DOHH2 (cell line): ENCODE data around the gene CD9.

Experiments
- H3F3A ChIP-seq: fragments of 200-600 bp; sonication (generic), shearing (Covaris generic); 2 replicates; pipeline ENCODE4 v1.6.0; 2016; ENCODE audit warnings: antibody characterized with exemption, mild to moderate bottlenecking; ENCODE audit not compliant: control insufficient read depth, insufficient read depth
- H3K27ac ChIP-seq: fragments of 200-600 bp; sonication (generic); 2 replicates; pipeline ENCODE4 v1.5.1; 2014; ENCODE audit warnings: low read depth, mild to moderate bottlenecking, low read length, moderate library complexity
- H3K27me3 ChIP-seq: fragments of 200-600 bp; sonication (generic); 2 replicates; pipeline ENCODE4 v1.6.1; 2014; ENCODE audit warnings: mild to moderate bottlenecking, low read length, mixed read lengths; ENCODE audit not compliant: control insufficient read depth
- H3K36me3 ChIP-seq: fragments of 200-600 bp; sonication (generic); 2 replicates; pipeline ENCODE4 v1.6.1; 2014; ENCODE audit warnings: mild to moderate bottlenecking, low read length, moderate library complexity, mixed read lengths; ENCODE audit not compliant: control insufficient read depth
- H3K4me1 ChIP-seq: fragments of 200-600 bp; sonication (generic); 2 replicates; pipeline ENCODE4 v1.6.1; 2014; ENCODE audit warnings: mild to moderate bottlenecking, low read length, mixed read lengths; ENCODE audit not compliant: control insufficient read depth
- H3K4me2 ChIP-seq: fragments of 200-600 bp; sonication (generic); 2 replicates; pipeline ENCODE4 v1.6.0; 2014; ENCODE audit warnings: mild to moderate bottlenecking, low read length, moderate library complexity
- H3K4me3 ChIP-seq: fragments of 200-600 bp; sonication (generic); 2 replicates; pipeline ENCODE4 v1.5.1; 2014; ENCODE audit warnings: mild to moderate bottlenecking, low read length, mixed read lengths
- H3K79me2 ChIP-seq: fragments of 200-600 bp; sonication (generic); 2 replicates; pipeline ENCODE4 v1.6.1; 2014; ENCODE audit warnings: mild to moderate bottlenecking, low read length, mixed read lengths; ENCODE audit not compliant: control insufficient read depth
- H3K9me2 ChIP-seq: fragments of 200-600 bp; sonication (generic); replicated peaks from 2 replicates; pipeline ENCODE4 v1.6.1; 2014; ENCODE audit warnings: mild to moderate bottlenecking, low read length, mixed read lengths; ENCODE audit not compliant: control insufficient read depth
- H3K9me3 ChIP-seq: fragments of 200-600 bp; sonication (generic); 2 replicates; pipeline ENCODE4 v1.6.1; 2014; ENCODE audit warnings: antibody characterized with exemption, low read length, mixed read lengths; ENCODE audit not compliant: control insufficient read depth, insufficient read depth
- H4K20me1 ChIP-seq: fragments of 200-600 bp; sonication (generic); 2 replicates; pipeline ENCODE4 v1.6.0; 2014; ENCODE audit warnings: low read depth, mild to moderate bottlenecking, antibody characterized with exemption, low read length, moderate library complexity; ENCODE audit not compliant: control insufficient read depth, insufficient read depth
- EZH2phosphoT487 ChIP-seq: fragments of 200-600 bp; sonication (generic); IDR thresholded peaks from 2 replicates; pipeline ENCODE4 v1.6.1; 2017; ENCODE audit warnings: borderline replicate concordance, mild to moderate bottlenecking, antibody characterized with exemption, low read length, moderate library complexity, mixed read lengths
- TF ChIP-seq, protein P1 (sequence below): fragments of 200-600 bp; sonication (generic); IDR thresholded peaks from one replicate; pipeline ENCODE4 v1.5.1; 2014; ENCODE audit warnings: antibody characterized with exemption, mild to moderate bottlenecking, low read depth, low read length; ENCODE audit not compliant: poor library complexity, severe bottlenecking

The CD9 gene

DNA sequence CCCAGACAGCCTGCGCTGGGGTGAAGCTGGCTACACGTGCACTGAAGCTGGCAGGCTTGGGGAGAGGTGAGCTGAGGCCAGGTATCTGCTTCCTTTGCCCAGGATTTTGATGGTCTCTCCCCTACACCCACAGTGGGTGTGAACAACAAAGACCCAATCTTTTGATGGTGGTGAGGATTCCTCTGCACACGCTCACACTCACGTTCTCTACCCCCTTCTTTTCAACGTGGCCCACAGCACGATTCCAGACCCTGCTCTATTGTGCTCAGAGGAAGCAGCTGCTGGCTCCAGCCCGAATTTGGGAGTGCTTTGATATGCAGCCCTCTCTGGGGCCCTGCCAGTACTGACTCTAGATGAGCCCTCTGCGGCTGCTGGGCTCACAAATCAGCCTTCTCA lies 4.9 kb downstream of the CD9 start:
- no peaks in the 10 kb centered on the region for H3K9me3 ChIP-seq
- H3K4me3 ChIP-seq, result no peak overlapping the region
- no peaks in the 10 kb centered on the region for H3F3A ChIP-seq
- H3K27me3 ChIP-seq, result peaks cover 24% of the 10 kb centered on the region
- 0 out of 2 replicates have a peak, but pooled peaks cover 2% of the 10 kb centered on the region for H3K4me1 ChIP-seq
- H3K79me2 ChIP-seq, result no peaks in the 10 kb centered on the region
- TF ChIP-seq, protein P1, sequence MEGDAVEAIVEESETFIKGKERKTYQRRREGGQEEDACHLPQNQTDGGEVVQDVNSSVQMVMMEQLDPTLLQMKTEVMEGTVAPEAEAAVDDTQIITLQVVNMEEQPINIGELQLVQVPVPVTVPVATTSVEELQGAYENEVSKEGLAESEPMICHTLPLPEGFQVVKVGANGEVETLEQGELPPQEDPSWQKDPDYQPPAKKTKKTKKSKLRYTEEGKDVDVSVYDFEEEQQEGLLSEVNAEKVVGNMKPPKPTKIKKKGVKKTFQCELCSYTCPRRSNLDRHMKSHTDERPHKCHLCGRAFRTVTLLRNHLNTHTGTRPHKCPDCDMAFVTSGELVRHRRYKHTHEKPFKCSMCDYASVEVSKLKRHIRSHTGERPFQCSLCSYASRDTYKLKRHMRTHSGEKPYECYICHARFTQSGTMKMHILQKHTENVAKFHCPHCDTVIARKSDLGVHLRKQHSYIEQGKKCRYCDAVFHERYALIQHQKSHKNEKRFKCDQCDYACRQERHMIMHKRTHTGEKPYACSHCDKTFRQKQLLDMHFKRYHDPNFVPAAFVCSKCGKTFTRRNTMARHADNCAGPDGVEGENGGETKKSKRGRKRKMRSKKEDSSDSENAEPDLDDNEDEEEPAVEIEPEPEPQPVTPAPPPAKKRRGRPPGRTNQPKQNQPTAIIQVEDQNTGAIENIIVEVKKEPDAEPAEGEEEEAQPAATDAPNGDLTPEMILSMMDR, result no peak
- TF ChIP-seq EZH2phosphoT487, result no peak
- no peaks in the 10 kb centered on the region for H4K20me1 ChIP-seq
- H3K4me2 ChIP-seq, result no peak overlapping the region
- H3K9me2 ChIP-seq, result no peaks in the 10 kb centered on the region
- H3K36me3 ChIP-seq, result no peaks in the 10 kb centered on the region
- no peak overlapping the region for H3K27ac ChIP-seq

DNA sequence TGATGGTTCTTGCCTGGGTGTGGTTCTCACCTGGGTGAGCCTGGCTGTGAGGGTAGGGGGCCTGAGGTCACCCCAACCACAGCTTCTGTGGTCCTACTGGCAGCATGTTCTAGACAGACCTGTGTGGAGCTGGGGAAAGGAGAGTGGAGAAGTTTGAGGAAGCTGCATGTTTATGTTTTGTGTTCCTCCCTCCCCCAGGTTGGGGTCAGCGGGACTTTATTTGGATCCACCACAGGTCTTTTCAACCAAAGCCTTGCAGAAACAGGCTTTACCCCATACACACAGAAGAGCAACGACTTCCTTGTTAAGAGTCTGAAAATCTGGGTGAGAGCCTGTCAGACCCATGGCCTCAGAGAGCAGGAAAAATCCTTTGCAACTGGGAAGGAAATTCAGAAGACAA lies 5.6 kb downstream of the CD9 start:
- TF ChIP-seq, protein P1, result no peak
- TF ChIP-seq EZH2phosphoT487, result no peak
- Histone ChIP-seq H3K9me3 (no peaks in the 10 kb centered on the region), H3K4me1 (0 out of 2 replicates have a peak, but pooled peaks cover 5% of the 10 kb centered on the region), H3K27ac (no peak overlapping the region), H3K4me3 (no peak overlapping the region), H3K9me2 (no peaks in the 10 kb centered on the region), H3K4me2 (no peak overlapping the region), H3K27me3 (peaks cover 24% of the 10 kb centered on the region), H3K36me3 (no peaks in the 10 kb centered on the region), H4K20me1 (no peaks in the 10 kb centered on the region), H3K79me2 (no peaks in the 10 kb centered on the region), H3F3A (no peaks in the 10 kb centered on the region)

DNA sequence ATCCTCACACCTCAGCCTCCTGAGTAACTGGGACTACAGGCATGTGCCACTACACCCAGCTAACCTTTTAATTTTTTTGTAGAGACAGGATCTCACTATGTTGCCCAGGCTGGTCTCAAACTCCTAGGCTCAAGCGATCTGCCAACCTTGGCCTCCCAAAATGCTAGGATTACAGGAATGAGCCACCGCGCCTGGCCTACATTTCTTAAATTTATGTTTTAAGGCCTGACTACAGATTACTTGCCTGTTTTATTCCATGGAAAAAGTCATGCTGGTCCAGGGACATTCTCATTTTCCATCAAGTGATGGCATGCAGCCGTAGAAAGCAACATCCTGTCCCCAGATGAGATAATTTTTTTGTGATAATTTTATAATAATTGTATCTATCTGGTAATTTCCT lies 6.1 kb downstream of the CD9 start:
- H3K9me3 ChIP-seq, result no peaks in the 10 kb centered on the region
- no peaks in the 10 kb centered on the region for H3F3A ChIP-seq
- H3K79me2 ChIP-seq, result no peaks in the 10 kb centered on the region
- no peaks in the 10 kb centered on the region for H3K36me3 ChIP-seq
- H3K4me3 ChIP-seq, result no peak overlapping the region
- peaks cover 24% of the 10 kb centered on the region for H3K27me3 ChIP-seq
- TF ChIP-seq, protein P1, result no peak
- no peak for TF ChIP-seq EZH2phosphoT487
- no peak overlapping the region for H3K27ac ChIP-seq
- H3K4me2 ChIP-seq, result no peak overlapping the region
- no peaks in the 10 kb centered on the region for H3K9me2 ChIP-seq
- H3K4me1 ChIP-seq, result 0 out of 2 replicates have a peak, but pooled peaks cover 5% of the 10 kb centered on the region
- no peaks in the 10 kb centered on the region for H4K20me1 ChIP-seq
